ENCODE results near the gene SGO2.
"Not testable (repeated sequence)": the region's sequence is repeated elsewhere in the genome, so short reads cannot be mapped to it uniquely, and the experiment has no call there.

The SGO2 gene

DNA sequence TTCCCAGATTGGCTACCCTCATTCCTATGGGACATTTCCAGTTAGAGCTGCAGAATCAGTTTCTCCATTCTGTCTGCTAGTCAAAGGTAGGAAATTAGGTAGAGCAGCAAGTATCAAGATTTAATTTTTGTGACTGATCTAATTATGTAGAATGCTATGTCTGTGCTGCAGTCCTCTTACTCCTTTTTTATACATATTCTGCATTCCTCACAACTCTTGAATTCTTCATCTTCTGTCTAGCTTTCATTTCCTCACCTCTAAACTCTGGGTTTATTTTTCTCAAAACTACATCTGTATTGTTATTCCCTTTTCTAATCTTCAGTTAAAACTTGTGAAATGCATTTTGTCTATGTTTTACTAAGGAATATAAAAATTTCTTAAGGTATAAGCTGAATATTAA, 8.6 kb downstream of the SGO2 start:
- H3K36me3 ChIP-seq (replicated peaks; ENCODE audit: insufficient read depth, low read length) = no peaks in the 10 kb centered on the region; the same call in 1 of the 2 replicates
- H3K27ac ChIP-seq (ENCODE audit: low read length) = no peak overlapping the region
- no peak for DNase-seq
- H4K20me1 ChIP-seq (ENCODE audit: insufficient read depth, low read length) = no peaks in the 10 kb centered on the region
- TF ChIP-seq, protein P1, sequence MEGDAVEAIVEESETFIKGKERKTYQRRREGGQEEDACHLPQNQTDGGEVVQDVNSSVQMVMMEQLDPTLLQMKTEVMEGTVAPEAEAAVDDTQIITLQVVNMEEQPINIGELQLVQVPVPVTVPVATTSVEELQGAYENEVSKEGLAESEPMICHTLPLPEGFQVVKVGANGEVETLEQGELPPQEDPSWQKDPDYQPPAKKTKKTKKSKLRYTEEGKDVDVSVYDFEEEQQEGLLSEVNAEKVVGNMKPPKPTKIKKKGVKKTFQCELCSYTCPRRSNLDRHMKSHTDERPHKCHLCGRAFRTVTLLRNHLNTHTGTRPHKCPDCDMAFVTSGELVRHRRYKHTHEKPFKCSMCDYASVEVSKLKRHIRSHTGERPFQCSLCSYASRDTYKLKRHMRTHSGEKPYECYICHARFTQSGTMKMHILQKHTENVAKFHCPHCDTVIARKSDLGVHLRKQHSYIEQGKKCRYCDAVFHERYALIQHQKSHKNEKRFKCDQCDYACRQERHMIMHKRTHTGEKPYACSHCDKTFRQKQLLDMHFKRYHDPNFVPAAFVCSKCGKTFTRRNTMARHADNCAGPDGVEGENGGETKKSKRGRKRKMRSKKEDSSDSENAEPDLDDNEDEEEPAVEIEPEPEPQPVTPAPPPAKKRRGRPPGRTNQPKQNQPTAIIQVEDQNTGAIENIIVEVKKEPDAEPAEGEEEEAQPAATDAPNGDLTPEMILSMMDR (IDR thresholded peaks at IDR 0.05; ENCODE audit: low read length) = no peak
- TF ChIP-seq EZH2phosphoT487 (IDR thresholded peaks at IDR 0.05; ENCODE audit: low read length) = no peak
- TF ChIP-seq EZH2 (optimal IDR thresholded peaks at IDR 0.05; ENCODE audit: low read depth, low read length) = no peak
- no peak overlapping the region for H3K4me3 ChIP-seq (ENCODE audit: low read length)
- no peaks in the 10 kb centered on the region for H3K9me2 ChIP-seq (replicated peaks; ENCODE audit: insufficient read depth, low read length)
- H3K79me2 ChIP-seq (ENCODE audit: low read length) = peaks cover 38% of the 10 kb centered on the region
- H3K9me3 ChIP-seq (replicated peaks; ENCODE audit: insufficient read depth, low read length) = no peaks in the 10 kb centered on the region
- H2AFZ ChIP-seq (ENCODE audit: low read length) = no peak overlapping the region
- H3K9ac ChIP-seq (ENCODE audit: low read length) = no peak overlapping the region
- H3K27me3 ChIP-seq (replicated peaks; ENCODE audit: insufficient read depth, low read length) = no peaks in the 10 kb centered on the region
- no peaks in the 10 kb centered on the region for H3F3A ChIP-seq (ENCODE audit: insufficient read depth, low read length)
- no peak overlapping the region for H3K4me2 ChIP-seq (ENCODE audit: low read depth, low read length)
- no peaks in the 10 kb centered on the region for H3K4me1 ChIP-seq (ENCODE audit: low read length)

DNA sequence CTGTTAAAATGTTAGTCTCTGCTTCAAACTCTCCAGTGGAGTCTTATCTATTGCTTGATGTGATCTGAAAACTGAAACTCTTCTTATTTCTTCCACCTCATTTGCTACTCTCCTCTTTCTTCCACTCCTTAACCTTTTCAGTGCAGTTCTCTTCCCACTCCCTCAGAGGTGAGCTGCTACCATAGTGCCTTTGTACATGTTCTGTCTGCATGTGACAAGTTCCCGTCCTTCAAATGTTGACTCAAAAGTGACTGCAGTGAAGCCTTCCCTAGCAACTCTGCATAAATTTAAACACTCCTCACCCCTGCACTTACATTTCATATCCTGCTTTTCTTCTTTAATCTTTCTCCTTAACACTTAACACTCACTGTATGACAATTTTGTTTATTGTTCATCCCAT, 12.1 kb downstream of the SGO2 start:
- H3K4me3 ChIP-seq (ENCODE audit: low read length) = no peak overlapping the region
- no peak overlapping the region for H3K9ac ChIP-seq (ENCODE audit: low read length)
- H3K27ac ChIP-seq (ENCODE audit: low read length) = no peak overlapping the region
- no peaks in the 10 kb centered on the region for H3K4me1 ChIP-seq (ENCODE audit: low read length)
- peaks cover 6% of the 10 kb centered on the region for H3K79me2 ChIP-seq (ENCODE audit: low read length)
- no peak overlapping the region for H3K4me2 ChIP-seq (ENCODE audit: low read depth, low read length)
- H4K20me1 ChIP-seq (ENCODE audit: insufficient read depth, low read length) = no peaks in the 10 kb centered on the region
- H3K36me3 ChIP-seq (replicated peaks; ENCODE audit: insufficient read depth, low read length) = peaks cover 8% of the 10 kb centered on the region; the same call in 1 of the 2 replicates
- no peaks in the 10 kb centered on the region for H3F3A ChIP-seq (ENCODE audit: insufficient read depth, low read length)
- no peaks in the 10 kb centered on the region for H3K27me3 ChIP-seq (replicated peaks; ENCODE audit: insufficient read depth, low read length)
- H3K9me2 ChIP-seq (replicated peaks; ENCODE audit: insufficient read depth, low read length) = no peaks in the 10 kb centered on the region
- H3K9me3 ChIP-seq (replicated peaks; ENCODE audit: insufficient read depth, low read length) = no peaks in the 10 kb centered on the region
- DNase-seq = no peak
- TF ChIP-seq EZH2phosphoT487 (IDR thresholded peaks at IDR 0.05; ENCODE audit: low read length) = no peak
- TF ChIP-seq, protein P1 (IDR thresholded peaks at IDR 0.05; ENCODE audit: low read length) = no peak
- TF ChIP-seq EZH2 (optimal IDR thresholded peaks at IDR 0.05; ENCODE audit: low read depth, low read length) = no peak
- no peak overlapping the region for H2AFZ ChIP-seq (ENCODE audit: low read length)

- Histone ChIP-seq H3K9ac (ENCODE audit: low read length) (no peak overlapping the region), H3K4me2 (ENCODE audit: low read depth, low read length) (no peak overlapping the region), H3K36me3 (replicated peaks; ENCODE audit: insufficient read depth, low read length) (peaks cover 8% of the 10 kb centered on the region; the same call in 1 of the 2 replicates), H3F3A (ENCODE audit: insufficient read depth, low read length) (no peaks in the 10 kb centered on the region), H4K20me1 (ENCODE audit: insufficient read depth, low read length) (no peaks in the 10 kb centered on the region), H3K27me3 (replicated peaks; ENCODE audit: insufficient read depth, low read length) (no peaks in the 10 kb centered on the region), H3K9me3 (replicated peaks; ENCODE audit: insufficient read depth, low read length) (no peaks in the 10 kb centered on the region), H3K79me2 (ENCODE audit: low read length) (no peaks in the 10 kb centered on the region), H2AFZ (ENCODE audit: low read length) (no peak overlapping the region), H3K4me3 (ENCODE audit: low read length) (no peak overlapping the region), H3K4me1 (ENCODE audit: low read length) (no peaks in the 10 kb centered on the region), H3K27ac (ENCODE audit: low read length) (no peak overlapping the region), H3K9me2 (replicated peaks; ENCODE audit: insufficient read depth, low read length) (no peaks in the 10 kb centered on the region)
- TF ChIP-seq EZH2 (optimal IDR thresholded peaks at IDR 0.05; ENCODE audit: low read depth, low read length) (no peak), EZH2phosphoT487 (IDR thresholded peaks at IDR 0.05; ENCODE audit: low read length) (no peak)
- TF ChIP-seq, protein P1 (IDR thresholded peaks at IDR 0.05; ENCODE audit: low read length) = no peak
- no peak for DNase-seq
Observed at GRCh38 chr2:200540793-200541192, 14.8 kb downstream of the SGO2 start.

GRCh38 chr2:200566596-200566995, 40.6 kb downstream of the SGO2 start:
- H3K9ac ChIP-seq (ENCODE audit: low read length); H3K27me3 ChIP-seq (replicated peaks; ENCODE audit: insufficient read depth, low read length); H3K36me3 ChIP-seq (replicated peaks; ENCODE audit: insufficient read depth, low read length); H3K9me2 ChIP-seq (replicated peaks; ENCODE audit: insufficient read depth, low read length); H3K79me2 ChIP-seq (ENCODE audit: low read length); H3K9me3 ChIP-seq (replicated peaks; ENCODE audit: insufficient read depth, low read length); H3F3A ChIP-seq (ENCODE audit: insufficient read depth, low read length); H3K4me1 ChIP-seq (ENCODE audit: low read length); H3K4me3 ChIP-seq (ENCODE audit: low read length); H3K4me2 ChIP-seq (ENCODE audit: low read depth, low read length); DNase-seq; H3K27ac ChIP-seq (ENCODE audit: low read length); H2AFZ ChIP-seq (ENCODE audit: low read length); H4K20me1 ChIP-seq (ENCODE audit: insufficient read depth, low read length): not testable (repeated sequence)

Measured in MM.1S (cell line).